Fibroblast of gingiva (primary cell): ENCODE data around the gene EMSY.
"Not testable (repeated sequence)": the region's sequence is repeated elsewhere in the genome, so short reads cannot be mapped to it uniquely, and the experiment has no call there.

ENCODE experiments used
- DNase-seq: peaks from one replicate; pipeline ENCODE4 v3.0.0-alpha.2; 2011; ENCODE audit warnings: low read depth

The EMSY gene

GRCh38 chr11:76568139-76568538 lies 123.3 kb downstream of the EMSY start:
- no peak for DNase-seq

DNA sequence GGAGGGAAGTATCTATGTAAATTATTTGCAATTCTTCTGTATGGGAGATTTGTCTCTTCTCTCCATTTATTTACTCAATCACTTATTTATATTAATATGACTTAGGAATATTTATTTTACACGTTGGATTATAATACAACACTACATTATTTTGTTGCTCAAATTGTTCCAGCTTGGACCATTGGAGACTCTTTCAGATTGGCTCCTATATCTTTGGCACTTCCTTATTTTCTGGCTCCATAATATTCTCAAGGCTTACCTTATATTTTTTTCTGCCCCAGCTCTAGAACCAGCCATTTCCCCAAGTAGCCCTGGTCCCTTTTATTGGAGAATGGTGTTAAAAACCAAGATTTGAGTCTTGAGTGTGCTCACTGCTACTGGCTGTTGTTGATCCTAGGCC lies 123.8 kb downstream of the EMSY start:
- no peak for DNase-seq

DNA sequence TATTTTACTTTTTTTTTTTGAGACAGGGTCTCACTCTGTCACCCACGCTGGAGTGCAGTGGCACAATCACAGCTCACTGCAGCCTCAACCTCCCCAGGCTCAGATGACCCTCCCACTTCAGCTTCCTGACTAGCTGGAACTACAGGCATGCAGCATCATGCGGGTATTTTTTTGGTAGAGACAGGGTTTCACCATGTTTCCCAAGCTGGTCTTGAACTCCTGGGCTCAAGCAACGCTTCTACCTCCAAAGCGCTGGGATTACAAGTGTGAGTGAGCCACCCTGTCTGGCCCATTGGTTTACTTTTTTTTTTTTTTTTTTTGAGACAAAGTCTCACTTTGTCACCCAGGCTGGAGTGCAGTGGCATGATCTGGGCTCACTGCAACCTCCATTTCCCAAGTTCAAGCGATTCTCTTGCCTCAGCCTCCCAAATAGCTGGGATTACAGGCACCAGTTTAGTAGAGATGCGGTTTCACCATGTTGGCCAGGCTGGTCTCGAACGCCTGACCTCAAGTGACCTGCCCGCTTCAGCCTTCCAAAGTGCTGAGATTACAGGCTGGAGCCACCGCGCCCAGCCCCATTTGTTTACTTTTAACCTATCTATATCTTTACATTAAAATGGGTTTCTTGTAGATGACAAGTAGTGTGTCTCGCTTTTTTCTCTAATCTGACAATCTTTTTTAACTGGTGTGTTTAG lies 127.5 kb downstream of the EMSY start:
- not testable (repeated sequence) for DNase-seq

DNA sequence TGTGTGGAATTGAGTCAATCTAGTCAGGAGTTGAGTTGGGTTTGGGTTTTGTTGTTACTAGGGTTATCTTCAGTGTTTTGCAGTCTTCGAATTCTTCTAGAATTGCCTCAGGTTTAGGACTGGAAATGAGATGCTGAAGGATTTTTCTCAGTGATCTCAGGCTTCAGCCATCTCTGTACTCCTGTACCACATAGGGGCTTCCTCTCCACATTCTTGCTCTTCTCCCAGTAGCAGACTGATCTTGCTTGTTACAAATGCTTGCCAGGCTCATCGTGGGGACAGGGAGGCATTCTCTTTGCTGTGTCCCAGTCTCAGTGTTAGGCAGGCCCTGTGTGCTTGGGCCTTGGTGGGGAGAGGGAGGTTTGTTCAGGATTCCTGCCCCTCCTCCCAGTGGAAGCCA lies 129.6 kb downstream of the EMSY start:
- DNase-seq = no peak

- DNase-seq = no peak
These were observed 130.1 kb downstream of the EMSY start for GRCh38 chr11:76574879-76575278.

GRCh38 chr11:76577226-76577920 lies 132.6 kb downstream of the EMSY start:
- DNase-seq = peak; percentile 61

DNA sequence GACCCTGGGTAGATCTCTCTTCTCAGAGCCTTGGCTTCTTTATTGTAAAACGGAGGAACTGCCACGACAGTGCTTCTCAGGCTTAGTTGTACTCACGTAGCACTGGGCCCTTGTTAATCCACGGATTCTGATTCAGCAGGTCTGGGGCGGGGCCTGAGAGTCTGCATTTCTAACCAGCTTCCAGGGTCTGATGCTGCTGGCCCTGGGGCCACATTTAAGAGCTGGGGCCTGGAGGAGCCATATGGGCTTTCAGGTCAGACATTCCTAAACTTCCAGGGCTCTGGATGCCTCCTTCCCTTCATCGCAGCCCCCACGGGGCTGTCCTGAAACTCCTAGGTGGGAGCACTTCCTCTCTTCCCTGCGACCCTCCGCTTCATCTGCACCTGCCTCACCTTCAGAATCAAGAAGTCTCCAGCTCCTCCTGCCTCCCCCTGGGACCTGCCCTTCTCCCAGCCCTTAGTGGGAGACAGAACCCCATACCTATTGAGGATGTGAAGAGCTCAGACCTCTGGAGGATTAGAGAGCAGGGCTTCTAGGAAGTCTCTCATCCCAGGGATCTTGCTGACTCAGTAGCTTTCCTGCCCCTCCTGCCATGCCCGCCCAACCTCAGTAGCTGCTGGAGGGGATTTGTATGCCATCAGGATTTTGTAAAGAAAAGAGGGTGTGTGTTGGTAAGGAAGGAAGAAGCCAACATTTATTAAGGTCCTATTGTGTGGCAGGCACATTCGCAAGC lies 133.3 kb downstream of the EMSY start:
- no peak for DNase-seq

- no peak for DNase-seq
These were observed 133.8 kb downstream of the EMSY start for GRCh38 chr11:76578654-76579055.

- DNase-seq = no peak
These were observed 134.4 kb downstream of the EMSY start for GRCh38 chr11:76579056-76579751.

DNA sequence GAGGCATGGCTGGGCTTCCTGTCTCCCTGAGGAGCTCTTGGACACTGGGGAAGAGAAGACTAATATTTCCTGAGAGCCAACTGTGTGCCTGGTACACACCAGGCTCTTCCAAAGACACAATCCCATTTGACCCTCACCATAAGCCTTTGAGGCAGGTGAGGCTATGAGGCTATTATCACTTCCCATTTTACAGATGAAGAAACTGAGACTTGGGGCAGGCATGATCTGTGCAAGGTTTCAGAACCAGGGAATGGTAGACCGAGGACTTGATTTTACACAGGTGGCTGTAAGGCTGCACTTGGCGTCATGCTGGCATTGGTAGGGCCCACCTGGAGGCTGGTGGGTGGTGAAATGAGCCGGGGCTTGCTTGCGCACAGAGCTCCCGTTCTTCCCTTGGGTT lies 134.9 kb downstream of the EMSY start:
- DNase-seq = no peak

- not testable (repeated sequence) for DNase-seq
These were observed 137.7 kb downstream of the EMSY start for GRCh38 chr11:76582471-76582870.

GRCh38 chr11:76587820-76588454 lies 143.1 kb downstream of the EMSY start:
- DNase-seq = peak; percentile 43

- DNase-seq = no peak
These were observed 143.9 kb downstream of the EMSY start for GRCh38 chr11:76588455-76589325.

- no peak for DNase-seq
These were observed 144.7 kb downstream of the EMSY start for GRCh38 chr11:76589477-76589876.

DNA sequence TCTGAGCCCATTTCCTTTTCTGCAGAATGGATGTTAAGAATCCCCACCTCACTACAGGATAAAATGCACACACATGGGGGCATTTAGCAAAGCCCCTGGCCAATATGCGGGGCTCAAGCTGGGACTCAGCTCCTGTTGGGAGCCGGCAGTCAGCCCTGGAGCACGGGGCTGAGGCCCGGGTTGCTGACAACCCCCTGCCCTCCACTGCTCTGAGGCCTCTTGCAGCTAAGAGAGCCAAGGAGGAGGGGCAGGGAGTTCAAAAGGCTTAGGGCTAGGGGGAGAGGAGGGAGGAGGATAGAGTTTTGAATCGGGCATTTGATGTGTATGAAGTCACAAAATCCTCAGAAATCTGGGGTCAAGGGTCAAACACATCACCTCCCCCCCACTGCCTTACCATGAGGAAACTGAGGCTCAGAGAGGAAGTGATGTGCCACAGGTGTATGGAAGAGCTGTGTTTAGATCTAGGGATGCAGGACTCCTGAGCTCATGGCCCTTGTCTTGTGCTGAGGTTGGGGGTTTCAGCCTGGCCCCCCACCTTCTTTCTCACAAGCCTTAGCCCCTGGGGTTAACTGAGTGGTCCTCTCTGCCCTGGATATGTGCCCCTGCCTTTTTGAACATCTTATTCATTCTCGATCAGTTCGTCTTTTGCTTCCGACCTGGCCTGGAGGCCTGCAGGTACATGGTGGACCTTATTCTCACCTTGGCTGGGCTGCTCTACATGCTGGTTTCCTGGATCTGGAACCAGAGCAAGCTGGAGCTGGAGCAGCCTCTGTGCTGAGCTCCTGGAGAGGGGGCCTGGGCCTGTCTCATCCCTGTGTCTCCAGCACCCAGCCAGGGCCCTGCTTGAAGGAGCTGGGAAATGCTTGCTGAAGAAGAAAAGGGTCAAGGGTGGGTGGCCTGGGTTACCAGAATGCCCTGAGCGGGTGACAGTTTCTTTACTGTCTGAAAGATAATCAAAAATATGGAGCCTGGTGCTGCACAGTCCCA lies 145.4 kb downstream of the EMSY start:
- DNase-seq = no peak

GRCh38 chr11:76591416-76591815 lies 146.6 kb downstream of the EMSY start:
- no peak for DNase-seq

DNA sequence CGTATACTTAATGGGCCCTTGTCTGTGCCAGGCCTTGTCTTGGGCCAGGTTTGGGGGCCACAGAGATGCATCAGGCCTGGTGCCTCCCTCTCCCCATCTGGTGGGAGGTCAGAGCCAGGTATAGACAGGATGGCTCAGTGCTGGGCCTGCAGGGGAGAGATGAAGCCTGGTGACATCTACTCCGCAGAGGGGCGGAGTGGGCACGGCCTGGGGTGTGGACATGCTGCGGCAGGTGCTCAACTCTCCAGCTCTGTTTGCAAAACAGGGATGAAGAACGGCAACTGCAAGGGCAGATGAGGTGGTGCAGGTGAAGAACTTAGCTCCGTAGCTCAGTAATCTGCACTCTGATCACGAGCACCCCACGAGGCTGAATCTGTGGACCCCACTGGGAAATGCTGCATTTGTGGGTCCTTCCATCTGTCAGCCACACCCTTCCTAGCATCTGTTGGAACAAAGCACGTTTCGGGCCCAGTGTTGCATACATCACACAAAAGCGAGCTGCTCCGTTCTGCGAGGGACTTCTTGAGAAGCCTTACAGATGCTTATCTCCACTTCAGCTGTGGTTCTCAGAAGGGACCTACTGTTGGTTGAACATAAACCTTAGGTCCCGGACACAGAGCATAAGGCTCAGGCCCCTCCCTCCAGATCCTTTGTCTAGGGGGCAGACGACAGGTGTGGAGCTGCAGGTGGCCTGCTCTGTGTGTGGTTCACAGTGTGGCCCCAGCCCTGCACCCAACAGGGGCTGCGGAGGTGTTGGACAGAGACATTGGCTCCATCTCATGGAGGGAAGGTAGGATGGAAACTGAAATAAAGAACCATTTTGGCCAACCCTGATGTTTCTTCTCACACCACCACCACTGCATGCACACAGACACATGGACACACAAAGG lies 147.5 kb downstream of the EMSY start:
- no peak for DNase-seq

DNA sequence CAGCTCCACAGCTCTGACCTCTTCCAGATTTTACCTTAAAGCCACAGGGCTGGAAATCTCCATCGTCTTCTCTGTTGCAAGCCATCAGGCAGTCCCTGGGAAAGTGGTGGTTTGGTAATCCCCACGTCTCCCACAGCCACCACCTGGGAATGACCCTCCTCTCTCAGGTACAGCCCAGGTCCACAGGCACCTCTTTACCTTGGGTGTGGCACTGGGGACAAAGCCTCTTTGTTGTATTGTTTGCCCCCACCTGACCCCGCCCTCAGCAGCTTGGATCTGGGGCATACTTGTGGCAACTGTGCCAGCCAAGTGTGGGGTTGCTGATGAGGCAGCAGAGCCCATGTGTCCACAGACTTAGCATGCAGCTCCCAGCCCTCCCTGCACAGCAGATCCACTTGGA lies 148.1 kb downstream of the EMSY start:
- no peak for DNase-seq

- not testable (repeated sequence) for DNase-seq
These were observed 150.3 kb downstream of the EMSY start for GRCh38 chr11:76595091-76595490.
